OCI-LY1 (cell line): ENCODE results near the gene CDK5RAP2.

Experiments used
- H2AFZ ChIP-seq: fragments of 200-600 bp; sonication (generic), shearing (Covaris generic); 2 replicates; pipeline ENCODE4 v1.6.0; 2014; ENCODE audit warnings: antibody characterized with exemption, mild to moderate bottlenecking, low read length
- H3F3A ChIP-seq: fragments of 200-600 bp; sonication (generic), shearing (Covaris generic); 2 replicates; pipeline ENCODE4 v1.6.0; 2014; ENCODE audit warnings: mild to moderate bottlenecking, antibody characterized with exemption, low read length, moderate library complexity; ENCODE audit not compliant: insufficient read depth
- H3K27ac ChIP-seq: fragments of 200-600 bp; sonication (generic); 2 replicates; pipeline ENCODE4 v1.5.1; 2014; ENCODE audit warnings: low read length, mixed run types, mild to moderate bottlenecking, low read depth; ENCODE audit not compliant: poor library complexity, severe bottlenecking
- H3K27me3 ChIP-seq: fragments of 200-600 bp; sonication (generic); 2 replicates; pipeline ENCODE4 v1.6.0; 2014; ENCODE audit warnings: antibody characterized with exemption, mild to moderate bottlenecking, low read length, moderate library complexity; ENCODE audit not compliant: insufficient read depth
- H3K36me3 ChIP-seq: fragments of 200-600 bp; sonication (generic); 2 replicates; pipeline ENCODE4 v1.6.1; 2014; ENCODE audit warnings: mild to moderate bottlenecking, antibody characterized with exemption, low read length, moderate library complexity, mixed read lengths; ENCODE audit not compliant: insufficient read depth
- H3K4me1 ChIP-seq: fragments of 200-600 bp; sonication (generic); 2 replicates; pipeline ENCODE4 v1.5.1; 2014; ENCODE audit warnings: mild to moderate bottlenecking, low read length, moderate library complexity; ENCODE audit not compliant: insufficient read depth, severe bottlenecking
- H3K4me2 ChIP-seq: fragments of 200-600 bp; sonication (generic), shearing (Covaris generic); 2 replicates; pipeline ENCODE4 v1.6.1; 2014; ENCODE audit warnings: low read length
- H3K4me3 ChIP-seq: fragments of 200-600 bp; sonication (generic); 2 replicates; pipeline ENCODE4 v1.5.1; 2014; ENCODE audit warnings: low read length, low read depth, mild to moderate bottlenecking, mixed read lengths; ENCODE audit not compliant: poor library complexity, severe bottlenecking
- H3K79me2 ChIP-seq: fragments of 200-600 bp; shearing (Covaris generic); 2 replicates; pipeline ENCODE4 v1.6.1; 2016; ENCODE audit warnings: mixed run types, low read length, mixed read lengths; ENCODE audit not compliant: insufficient read depth
- H3K9ac ChIP-seq: fragments of 200-600 bp; sonication (generic), shearing (Covaris generic); 2 replicates; pipeline ENCODE4 v1.6.1; 2014; ENCODE audit warnings: mild to moderate bottlenecking, low read length, mixed read lengths
- H3K9me2 ChIP-seq: fragments of 200-600 bp; sonication (generic), shearing (Covaris generic); 2 replicates; pipeline ENCODE4 v1.6.1; 2014; ENCODE audit warnings: low read depth, mild to moderate bottlenecking, low read length, mixed read lengths
- H3K9me3 ChIP-seq: fragments of 200-600 bp; shearing (Covaris generic); 2 replicates; pipeline ENCODE4 v1.6.1; 2014; ENCODE audit warnings: low read length, mixed read lengths
- H4K20me1 ChIP-seq: fragments of 200-600 bp; sonication (generic), shearing (Covaris generic); 2 replicates; pipeline ENCODE4 v1.6.0; 2016; ENCODE audit warnings: mild to moderate bottlenecking, low read length; ENCODE audit not compliant: insufficient read depth
- EZH2 ChIP-seq: fragments of 200-600 bp; sonication (generic), shearing (Covaris generic); IDR thresholded peaks from 2 replicates; pipeline ENCODE4 v1.8.0; 2017; ENCODE audit warnings: borderline replicate concordance, mixed run types, mild to moderate bottlenecking, antibody characterized with exemption, low read length, moderate library complexity, mixed read lengths
- TF ChIP-seq, protein P1 (sequence below): fragments of 200-600 bp; sonication (generic), shearing (Covaris generic); IDR thresholded peaks from 2 replicates; pipeline ENCODE4 v1.5.1; 2017; ENCODE audit warnings: mild to moderate bottlenecking, antibody characterized with exemption, low read length, moderate library complexity, mixed read lengths

CDK5RAP2 gene

DNA sequence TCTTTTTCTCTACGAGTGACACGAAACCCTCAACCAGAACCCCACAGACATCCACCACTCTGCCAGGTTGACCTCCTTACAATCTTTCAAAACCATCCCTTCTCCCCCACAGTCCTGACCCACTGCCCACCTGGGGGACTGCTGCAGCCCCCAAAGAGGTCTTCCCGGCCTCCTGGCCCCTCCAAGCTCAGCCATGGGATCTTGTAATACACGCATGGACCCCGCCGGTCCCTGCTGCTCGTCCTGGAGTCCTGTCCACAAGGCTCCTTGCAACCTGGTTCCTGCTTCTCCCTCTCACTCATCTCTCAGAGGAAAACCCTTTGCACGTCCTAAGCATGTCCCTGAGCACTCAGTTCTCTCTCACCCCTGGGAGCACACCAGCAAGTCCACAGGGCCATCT is 187.3 kb downstream of the CDK5RAP2 start:
- Histone ChIP-seq H3K36me3 (peaks cover 96% of the 10 kb centered on the region), H3K4me3 (no peak overlapping the region), H3K27me3 (no peaks in the 10 kb centered on the region), H3F3A (no peaks in the 10 kb centered on the region), H3K4me1 (peaks cover 7% of the 10 kb centered on the region), H3K9ac (no peak overlapping the region), H3K79me2 (no peaks in the 10 kb centered on the region), H3K9me2 (no peaks in the 10 kb centered on the region), H2AFZ (no peak overlapping the region), H3K9me3 (no peaks in the 10 kb centered on the region), H4K20me1 (no peaks in the 10 kb centered on the region), H3K27ac (no peak overlapping the region), H3K4me2 (no peak overlapping the region)
- TF ChIP-seq, protein P1, sequence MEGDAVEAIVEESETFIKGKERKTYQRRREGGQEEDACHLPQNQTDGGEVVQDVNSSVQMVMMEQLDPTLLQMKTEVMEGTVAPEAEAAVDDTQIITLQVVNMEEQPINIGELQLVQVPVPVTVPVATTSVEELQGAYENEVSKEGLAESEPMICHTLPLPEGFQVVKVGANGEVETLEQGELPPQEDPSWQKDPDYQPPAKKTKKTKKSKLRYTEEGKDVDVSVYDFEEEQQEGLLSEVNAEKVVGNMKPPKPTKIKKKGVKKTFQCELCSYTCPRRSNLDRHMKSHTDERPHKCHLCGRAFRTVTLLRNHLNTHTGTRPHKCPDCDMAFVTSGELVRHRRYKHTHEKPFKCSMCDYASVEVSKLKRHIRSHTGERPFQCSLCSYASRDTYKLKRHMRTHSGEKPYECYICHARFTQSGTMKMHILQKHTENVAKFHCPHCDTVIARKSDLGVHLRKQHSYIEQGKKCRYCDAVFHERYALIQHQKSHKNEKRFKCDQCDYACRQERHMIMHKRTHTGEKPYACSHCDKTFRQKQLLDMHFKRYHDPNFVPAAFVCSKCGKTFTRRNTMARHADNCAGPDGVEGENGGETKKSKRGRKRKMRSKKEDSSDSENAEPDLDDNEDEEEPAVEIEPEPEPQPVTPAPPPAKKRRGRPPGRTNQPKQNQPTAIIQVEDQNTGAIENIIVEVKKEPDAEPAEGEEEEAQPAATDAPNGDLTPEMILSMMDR: no peak
- TF ChIP-seq EZH2: no peak

DNA sequence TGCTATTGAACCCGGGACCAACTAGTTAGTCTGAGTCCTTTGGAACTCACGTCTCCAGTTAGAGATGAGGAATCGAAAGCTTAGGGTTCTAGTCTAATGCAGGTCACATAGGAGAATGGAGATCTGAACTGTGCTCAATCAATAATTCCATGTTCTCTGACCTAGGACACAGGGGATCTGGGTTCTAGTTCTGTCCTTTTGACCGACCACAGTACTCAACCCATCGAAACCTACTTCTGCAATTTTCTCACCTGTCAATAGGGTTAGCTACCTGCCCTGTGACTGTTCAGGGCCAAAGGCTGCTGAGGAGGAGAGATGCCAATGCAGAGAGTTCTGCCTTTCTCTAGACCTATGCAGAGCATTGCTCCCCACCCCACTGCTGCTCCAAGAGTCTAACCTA is 187.7 kb downstream of the CDK5RAP2 start:
- TF ChIP-seq, protein P1: no peak
- TF ChIP-seq EZH2: no peak
- H3K4me1 ChIP-seq: peaks cover 12% of the 10 kb centered on the region
- H3K9ac ChIP-seq: no peak overlapping the region
- H3K4me2 ChIP-seq: no peak overlapping the region
- no peaks in the 10 kb centered on the region for H3K9me3 ChIP-seq
- H3K36me3 ChIP-seq: peaks cover 94% of the 10 kb centered on the region
- no peak overlapping the region for H2AFZ ChIP-seq
- no peak overlapping the region for H3K4me3 ChIP-seq
- H3K79me2 ChIP-seq: no peaks in the 10 kb centered on the region
- H3K27me3 ChIP-seq: no peaks in the 10 kb centered on the region
- H4K20me1 ChIP-seq: no peaks in the 10 kb centered on the region
- H3K27ac ChIP-seq: no peak overlapping the region
- no peaks in the 10 kb centered on the region for H3K9me2 ChIP-seq
- no peaks in the 10 kb centered on the region for H3F3A ChIP-seq

DNA sequence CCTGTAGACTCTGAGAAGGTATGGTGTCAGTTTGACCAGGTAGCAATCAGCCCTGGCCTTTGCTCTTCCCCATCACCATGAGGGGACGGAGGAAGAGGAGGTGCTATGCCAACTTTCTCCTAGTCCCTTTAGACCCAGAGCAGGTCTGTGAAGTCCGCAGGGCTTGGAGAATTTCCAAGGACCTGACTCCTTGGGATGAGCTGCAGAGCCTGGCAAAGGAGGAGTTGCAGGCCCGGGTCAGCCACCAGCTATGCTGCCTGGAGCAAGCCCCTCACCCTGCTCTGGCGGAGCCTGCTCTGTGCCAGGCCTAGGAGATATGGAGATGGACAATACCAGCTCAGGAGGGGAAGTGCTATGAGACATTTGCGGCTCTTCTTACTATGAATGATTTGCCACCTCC is 188.3 kb downstream of the CDK5RAP2 start:
- no peaks in the 10 kb centered on the region for H4K20me1 ChIP-seq
- H3K9me3 ChIP-seq: no peaks in the 10 kb centered on the region
- H3K9me2 ChIP-seq: no peaks in the 10 kb centered on the region
- H3K27me3 ChIP-seq: no peaks in the 10 kb centered on the region
- H3K27ac ChIP-seq: no peak overlapping the region
- no peak overlapping the region for H3K9ac ChIP-seq
- H3K4me3 ChIP-seq: no peak overlapping the region
- no peaks in the 10 kb centered on the region for H3K79me2 ChIP-seq
- peaks cover 17% of the 10 kb centered on the region for H3K4me1 ChIP-seq
- H3K4me2 ChIP-seq: no peak overlapping the region
- peaks cover 90% of the 10 kb centered on the region for H3K36me3 ChIP-seq
- no peaks in the 10 kb centered on the region for H3F3A ChIP-seq
- TF ChIP-seq EZH2: no peak
- TF ChIP-seq, protein P1: no peak
- H2AFZ ChIP-seq: no peak overlapping the region
